ENCODE results near the gene COX17. TPM values are rescaled to one million over a fixed set of nuclear protein-coding genes. Genes with fewer than 3 reads are reported as not detected.
A peak's percentile ranks its signal among the peaks of the same experiment; 100 is the strongest.

COX17 gene
- total RNA-seq, 1 experiment from 2014 or later = 5.0 TPM

DNA sequence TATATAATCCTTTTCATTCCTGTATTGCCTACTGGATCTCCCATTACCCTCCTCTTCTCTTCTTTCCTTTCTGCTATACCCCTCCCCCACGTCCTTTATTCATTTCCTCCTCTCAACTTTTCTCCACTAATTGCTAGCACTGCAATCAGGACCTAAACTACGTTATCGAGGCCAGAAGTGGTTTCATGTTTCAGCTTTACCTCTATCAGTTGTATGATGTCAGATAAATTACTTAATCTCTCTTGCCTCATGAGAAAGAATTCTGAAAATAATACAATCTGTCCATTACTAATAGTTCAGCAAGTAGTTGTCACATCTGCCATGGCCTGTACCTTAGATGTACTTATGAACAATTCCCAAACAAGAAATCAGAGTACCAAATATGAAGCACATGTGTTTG, 27.4 kb downstream of the COX17 start:
- in situ Hi-C loops (cut with HindIII; ENCODE audit: low sequenced_read_pairs) = no loop called here
- no peak for DNase-seq (ENCODE audit: low spot score)

DNA sequence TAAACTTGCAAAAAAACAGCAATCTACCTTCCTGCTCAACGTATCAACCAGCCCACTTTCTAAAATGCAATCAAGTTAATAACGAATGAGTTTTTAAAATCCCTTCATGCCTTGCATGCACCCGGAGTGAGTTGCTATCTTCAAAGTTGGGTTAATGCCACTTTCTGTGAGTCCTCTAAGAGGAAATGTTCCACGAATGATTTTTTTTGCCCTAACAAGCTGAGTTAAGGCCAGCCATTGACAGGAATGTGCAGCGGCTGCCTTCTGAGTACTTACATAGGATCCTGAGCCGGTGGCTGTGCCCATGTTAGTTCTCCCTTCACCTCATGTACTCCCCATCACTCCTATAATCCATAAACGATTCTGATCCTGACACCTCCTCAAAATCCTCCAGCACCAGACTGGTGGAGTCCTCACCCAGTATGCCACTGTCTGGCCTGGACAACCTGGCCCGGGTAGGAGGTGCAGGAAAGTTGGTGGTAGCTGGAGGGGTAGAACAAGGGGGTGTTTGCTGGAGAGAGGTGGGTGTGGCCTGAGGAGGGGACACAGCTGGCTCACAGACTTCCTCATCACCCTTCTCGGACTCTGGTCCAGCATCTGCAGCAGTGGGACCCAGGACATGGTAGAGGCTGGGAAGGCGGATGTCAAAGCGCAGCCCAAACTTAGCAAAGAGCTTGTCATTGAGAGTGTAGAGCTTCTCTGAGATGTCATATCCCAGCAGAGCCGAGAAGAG, 29.2 kb downstream of the COX17 start:
- in situ Hi-C loops (cut with HindIII; ENCODE audit: low sequenced_read_pairs) = no loop called here
- DNase-seq (ENCODE audit: low spot score) = no peak

GRCh38 chr3:119647171-119647570, 30.0 kb downstream of the COX17 start:
- in situ Hi-C loops (cut with HindIII; ENCODE audit: low sequenced_read_pairs) = no loop called here
- DNase-seq (ENCODE audit: low spot score) = no peak

DNA sequence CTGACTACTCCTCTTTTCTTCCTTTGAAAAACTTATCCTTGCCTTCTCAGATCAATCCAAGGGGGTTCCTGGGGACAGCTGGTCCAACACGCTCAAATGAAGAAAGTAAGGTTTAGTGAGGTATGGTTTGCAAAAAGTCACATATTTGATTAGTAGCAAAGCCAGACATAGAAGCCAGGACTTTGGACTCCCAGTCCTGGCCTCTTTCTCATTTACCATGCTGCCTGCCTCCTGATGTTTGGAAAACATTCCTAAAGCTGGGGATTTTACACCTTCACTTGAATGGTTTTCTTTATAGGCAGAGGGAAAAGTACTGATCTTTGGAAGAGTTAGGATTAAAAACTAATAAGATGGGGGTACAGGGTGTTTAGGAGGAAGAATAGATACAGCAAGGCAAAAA, 31.4 kb downstream of the COX17 start:
- no peak for DNase-seq (ENCODE audit: low spot score)

GRCh38 chr3:119644481-119644880, 32.7 kb downstream of the COX17 start:
- in situ Hi-C loops (cut with HindIII; ENCODE audit: low sequenced_read_pairs) = no loop called here
- DNase-seq (ENCODE audit: low spot score) = no peak

More for the DNA sequence above, 31.4 kb downstream of the COX17 start:
- in situ Hi-C loops (cut with HindIII; ENCODE audit: low sequenced_read_pairs) = no loop called here

DNA sequence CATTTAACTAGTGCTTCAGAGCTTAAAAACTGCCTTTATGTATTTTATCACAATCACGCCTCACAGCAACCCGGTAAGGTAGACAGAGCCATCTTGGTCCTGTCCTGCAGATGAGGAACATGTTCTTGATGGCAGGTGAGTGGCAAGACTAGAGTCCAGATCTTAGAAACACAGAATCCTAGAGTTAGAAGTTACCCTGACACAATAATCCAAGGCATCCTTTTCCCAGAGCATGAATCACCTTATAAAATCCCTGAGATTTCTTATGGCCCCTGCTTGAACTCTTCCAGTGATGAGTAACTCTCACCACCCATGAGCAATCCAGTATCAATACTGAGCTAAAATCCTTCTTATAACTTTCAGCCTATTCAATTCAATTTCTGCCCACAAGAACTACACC, 33.7 kb downstream of the COX17 start:
- in situ Hi-C loops (cut with HindIII; ENCODE audit: low sequenced_read_pairs) = no loop called here
- DNase-seq (ENCODE audit: low spot score) = no peak

- in situ Hi-C loops (cut with HindIII; ENCODE audit: low sequenced_read_pairs) = no loop called here
- no peak for DNase-seq (ENCODE audit: low spot score)
Observed at GRCh38 chr3:119642746-119643473, 34.3 kb downstream of the COX17 start.

- DNase-seq (ENCODE audit: low spot score) = no peak
- in situ Hi-C loops (cut with HindIII; ENCODE audit: low sequenced_read_pairs) = no loop called here
Observed at GRCh38 chr3:119641416-119641815, 35.8 kb downstream of the COX17 start.

GRCh38 chr3:119639494-119640350, 37.5 kb downstream of the COX17 start:
- in situ Hi-C loops (cut with HindIII; ENCODE audit: low sequenced_read_pairs) = no loop called here
- no peak for DNase-seq (ENCODE audit: low spot score)

DNA sequence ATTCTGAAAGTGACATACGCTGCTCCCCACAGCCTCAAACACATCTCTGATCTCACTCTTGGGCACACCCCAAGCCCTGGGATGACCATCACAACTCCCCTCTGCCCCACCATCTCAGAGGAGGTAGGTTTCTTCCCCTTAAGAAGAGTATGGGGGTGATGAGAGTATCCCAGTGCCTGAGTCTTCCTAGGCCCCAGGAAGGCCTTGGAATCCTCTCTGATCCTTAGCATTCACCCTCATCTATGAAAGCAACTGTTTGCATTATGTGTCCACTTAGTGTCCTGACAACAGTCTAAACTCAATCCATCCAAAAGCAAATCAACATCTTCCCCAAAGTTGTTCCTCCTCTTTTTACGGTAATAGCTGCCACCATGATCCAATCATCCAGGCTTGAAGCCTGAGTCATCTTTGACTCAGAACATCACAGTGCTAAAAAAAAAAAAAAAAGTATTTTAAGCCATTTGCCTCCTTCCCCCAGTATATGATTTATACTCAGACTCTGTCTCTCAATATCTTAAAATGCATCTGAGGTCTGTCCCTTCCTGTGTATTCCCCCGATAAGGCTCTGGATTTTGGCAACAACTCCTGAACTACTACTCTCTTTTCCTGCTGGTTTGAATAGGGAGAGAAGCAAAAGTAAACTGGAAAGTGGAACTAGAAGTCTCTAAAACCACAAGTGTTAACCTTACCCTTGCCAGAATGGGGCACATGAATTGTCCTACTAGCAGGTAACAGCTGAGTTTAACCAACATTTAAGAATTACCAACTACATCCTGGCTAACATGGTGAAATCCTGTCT, 39.3 kb downstream of the COX17 start:
- in situ Hi-C loops (cut with HindIII; ENCODE audit: low sequenced_read_pairs) = no loop called here
- DNase-seq (ENCODE audit: low spot score) = no peak

GRCh38 chr3:119636891-119637611, 40.2 kb downstream of the COX17 start:
- in situ Hi-C loops (cut with HindIII; ENCODE audit: low sequenced_read_pairs) = no loop called here

DNA sequence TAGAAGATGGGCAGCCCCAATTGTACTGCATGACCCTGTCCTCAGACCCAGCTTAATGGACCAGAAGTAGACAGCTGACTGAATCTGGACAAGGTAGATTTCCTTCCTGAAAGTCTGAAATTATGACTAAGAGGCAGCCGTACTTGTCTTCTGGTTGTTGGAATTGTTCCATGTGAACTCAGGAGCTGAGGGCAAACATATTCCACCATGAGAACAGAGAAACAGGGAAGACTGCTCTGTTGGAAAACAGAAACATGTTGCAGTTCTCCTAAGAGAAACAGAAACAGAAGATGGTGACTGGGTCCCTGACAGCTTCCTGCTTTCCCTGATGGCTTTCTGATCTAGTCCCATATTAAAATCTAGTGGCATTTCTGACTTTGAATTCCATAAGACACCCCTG, 41.0 kb downstream of the COX17 start:
- DNase-seq (ENCODE audit: low spot score) = no peak
- in situ Hi-C loops (cut with HindIII; ENCODE audit: low sequenced_read_pairs) = no loop called here

More at GRCh38 chr3:119636891-119637611, 40.2 kb downstream of the COX17 start:
- no peak for DNase-seq (ENCODE audit: low spot score)

DNA sequence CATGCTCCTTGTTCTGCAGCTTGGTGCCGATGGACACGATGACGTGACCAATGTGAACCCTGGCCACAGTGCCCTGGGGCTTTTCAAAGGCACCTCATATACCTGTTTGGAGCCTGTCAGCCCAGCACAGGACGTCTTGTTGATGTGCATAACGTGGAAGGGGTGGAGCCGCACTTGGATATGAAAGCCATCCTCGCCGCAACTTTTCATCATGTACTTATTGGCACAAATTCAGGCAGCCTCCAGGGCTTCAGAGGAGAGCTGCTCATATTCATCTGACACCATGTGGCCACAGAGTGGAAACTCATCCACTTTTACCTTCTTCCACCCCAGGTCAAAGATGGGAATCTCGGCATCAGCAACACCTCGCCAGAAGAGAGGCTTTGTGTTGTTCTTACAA, 41.5 kb downstream of the COX17 start:
- DNase-seq (ENCODE audit: low spot score) = no peak
- in situ Hi-C loops (cut with HindIII; ENCODE audit: low sequenced_read_pairs) = no loop called here

- DNase-seq (ENCODE audit: low spot score) = no peak
- in situ Hi-C loops (cut with HindIII; ENCODE audit: low sequenced_read_pairs) = no loop called here
Observed at GRCh38 chr3:119632829-119633228, 44.4 kb downstream of the COX17 start.

GRCh38 chr3:119632216-119632615, 45.0 kb downstream of the COX17 start:
- no peak for DNase-seq (ENCODE audit: low spot score)
- in situ Hi-C loops (cut with HindIII; ENCODE audit: low sequenced_read_pairs) = no loop called here

- in situ Hi-C loops (cut with HindIII; ENCODE audit: low sequenced_read_pairs) = no loop called here
- DNase-seq (ENCODE audit: low spot score) = no peak
Observed at GRCh38 chr3:119631516-119631915, 45.7 kb downstream of the COX17 start.

GRCh38 chr3:119630880-119631329, 46.3 kb downstream of the COX17 start:
- no peak for DNase-seq (ENCODE audit: low spot score)
- in situ Hi-C loops (cut with HindIII; ENCODE audit: low sequenced_read_pairs) = no loop called here

DNA sequence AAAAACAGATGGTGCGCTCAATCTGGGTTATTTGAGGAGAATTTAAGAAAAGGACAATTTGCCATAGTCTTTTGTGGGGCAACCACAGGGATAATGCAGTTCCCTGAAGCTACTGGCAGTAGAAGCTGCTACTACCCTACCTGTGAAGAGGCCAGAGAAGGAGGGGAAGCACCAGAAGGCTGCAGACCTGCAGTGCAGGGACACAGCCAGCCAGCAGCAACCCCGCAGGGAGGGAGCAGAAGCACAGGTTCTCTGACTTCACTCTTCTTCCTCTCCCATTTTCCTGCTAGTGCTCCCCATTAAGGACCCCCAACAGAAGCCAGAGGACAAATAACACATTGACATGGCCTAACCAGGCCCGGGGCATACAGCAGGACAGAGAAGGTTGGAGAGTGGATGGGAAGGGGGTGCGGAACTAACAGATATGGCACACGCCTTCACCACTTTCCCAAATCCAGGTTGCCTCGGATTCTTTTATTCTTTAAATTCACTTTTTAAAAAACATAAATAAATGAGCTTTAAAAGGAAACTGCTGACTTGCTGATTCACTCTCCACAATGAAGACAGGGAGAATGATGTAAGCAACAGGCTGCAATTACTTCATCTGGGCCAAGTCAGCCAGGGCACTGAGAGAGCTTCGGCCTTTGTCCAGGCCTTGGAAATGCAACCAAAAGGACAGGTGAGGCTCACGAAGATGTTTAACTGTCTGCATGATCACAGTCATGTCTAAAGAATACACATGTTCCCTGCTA, 46.9 kb downstream of the COX17 start:
- in situ Hi-C loops (cut with HindIII; ENCODE audit: low sequenced_read_pairs) = no loop called here
- peak; percentile 7 for DNase-seq (ENCODE audit: low spot score)

All from G401 (cell line).